ENCODE measurements around the gene MIGA1.

DNA sequence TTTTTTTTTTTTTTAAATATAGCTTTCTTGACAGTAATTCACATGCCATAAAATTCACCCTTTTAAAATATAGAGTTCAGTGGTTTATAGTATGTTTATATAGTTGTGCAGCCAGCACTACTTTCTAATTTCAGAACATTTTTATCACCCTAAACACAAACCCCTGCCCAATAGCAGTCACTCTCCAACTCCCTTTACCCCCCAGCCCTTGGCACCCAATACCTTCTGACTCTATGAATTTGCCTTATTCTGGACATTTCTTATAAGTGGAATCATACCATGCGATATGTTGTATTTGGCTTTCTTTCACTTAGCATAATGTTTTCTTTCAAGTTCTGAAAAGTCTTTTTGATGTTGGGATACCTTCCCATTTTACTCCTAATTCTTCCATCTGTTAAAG lies 66.5 kb downstream of the MIGA1 start:
- no peak for TF ChIP-seq POLR2AphosphoS5 (IDR thresholded peaks at IDR 0.05)
- TF ChIP-seq, protein P1, sequence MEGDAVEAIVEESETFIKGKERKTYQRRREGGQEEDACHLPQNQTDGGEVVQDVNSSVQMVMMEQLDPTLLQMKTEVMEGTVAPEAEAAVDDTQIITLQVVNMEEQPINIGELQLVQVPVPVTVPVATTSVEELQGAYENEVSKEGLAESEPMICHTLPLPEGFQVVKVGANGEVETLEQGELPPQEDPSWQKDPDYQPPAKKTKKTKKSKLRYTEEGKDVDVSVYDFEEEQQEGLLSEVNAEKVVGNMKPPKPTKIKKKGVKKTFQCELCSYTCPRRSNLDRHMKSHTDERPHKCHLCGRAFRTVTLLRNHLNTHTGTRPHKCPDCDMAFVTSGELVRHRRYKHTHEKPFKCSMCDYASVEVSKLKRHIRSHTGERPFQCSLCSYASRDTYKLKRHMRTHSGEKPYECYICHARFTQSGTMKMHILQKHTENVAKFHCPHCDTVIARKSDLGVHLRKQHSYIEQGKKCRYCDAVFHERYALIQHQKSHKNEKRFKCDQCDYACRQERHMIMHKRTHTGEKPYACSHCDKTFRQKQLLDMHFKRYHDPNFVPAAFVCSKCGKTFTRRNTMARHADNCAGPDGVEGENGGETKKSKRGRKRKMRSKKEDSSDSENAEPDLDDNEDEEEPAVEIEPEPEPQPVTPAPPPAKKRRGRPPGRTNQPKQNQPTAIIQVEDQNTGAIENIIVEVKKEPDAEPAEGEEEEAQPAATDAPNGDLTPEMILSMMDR (IDR thresholded peaks at IDR 0.05) = no peak
- TF ChIP-seq POLR2A (IDR thresholded peaks at IDR 0.05) = no peak

Measured in sigmoid colon (tissue), 4 donors.